Coronary artery (tissue), 2 donors: ENCODE results near the gene TMTC1.

ENCODE experiments used
- DNase-seq: peaks from one replicate; pipeline ENCODE4 v3.0.0-alpha.2; 2017; ENCODE audit warnings: low spot score
- H3K27ac ChIP-seq, 2 donors: fragments of 200-600 bp; sonication (generic); one replicate each; pipeline ENCODE4 v1.5.1; 2016 to 2019
- H3K4me3 ChIP-seq: fragments of 200-600 bp; sonication (generic); 2 replicates; pipeline ENCODE4 v1.5.1; 2016; ENCODE audit warnings: mild to moderate bottlenecking, moderate library complexity
- TF ChIP-seq, protein P1 (sequence below): fragments of 200-600 bp; sonication (generic); IDR thresholded peaks from one replicate; pipeline ENCODE4 v1.5.1; 2019; ENCODE audit warnings: antibody characterized with exemption

The TMTC1 gene

GRCh38 chr12:29665107-29665506 lies 118.6 kb downstream of the TMTC1 start:
- no peak overlapping the region for H3K4me3 ChIP-seq
- DNase-seq = no peak
- TF ChIP-seq, protein P1, sequence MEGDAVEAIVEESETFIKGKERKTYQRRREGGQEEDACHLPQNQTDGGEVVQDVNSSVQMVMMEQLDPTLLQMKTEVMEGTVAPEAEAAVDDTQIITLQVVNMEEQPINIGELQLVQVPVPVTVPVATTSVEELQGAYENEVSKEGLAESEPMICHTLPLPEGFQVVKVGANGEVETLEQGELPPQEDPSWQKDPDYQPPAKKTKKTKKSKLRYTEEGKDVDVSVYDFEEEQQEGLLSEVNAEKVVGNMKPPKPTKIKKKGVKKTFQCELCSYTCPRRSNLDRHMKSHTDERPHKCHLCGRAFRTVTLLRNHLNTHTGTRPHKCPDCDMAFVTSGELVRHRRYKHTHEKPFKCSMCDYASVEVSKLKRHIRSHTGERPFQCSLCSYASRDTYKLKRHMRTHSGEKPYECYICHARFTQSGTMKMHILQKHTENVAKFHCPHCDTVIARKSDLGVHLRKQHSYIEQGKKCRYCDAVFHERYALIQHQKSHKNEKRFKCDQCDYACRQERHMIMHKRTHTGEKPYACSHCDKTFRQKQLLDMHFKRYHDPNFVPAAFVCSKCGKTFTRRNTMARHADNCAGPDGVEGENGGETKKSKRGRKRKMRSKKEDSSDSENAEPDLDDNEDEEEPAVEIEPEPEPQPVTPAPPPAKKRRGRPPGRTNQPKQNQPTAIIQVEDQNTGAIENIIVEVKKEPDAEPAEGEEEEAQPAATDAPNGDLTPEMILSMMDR = no peak
- H3K27ac ChIP-seq = no peak overlapping the region

- no peak overlapping the region for H3K4me3 ChIP-seq
- no peak for DNase-seq
- H3K27ac ChIP-seq = no peak overlapping the region
- TF ChIP-seq, protein P1 = no peak
These were observed 120.9 kb downstream of the TMTC1 start for GRCh38 chr12:29662734-29663323.

DNA sequence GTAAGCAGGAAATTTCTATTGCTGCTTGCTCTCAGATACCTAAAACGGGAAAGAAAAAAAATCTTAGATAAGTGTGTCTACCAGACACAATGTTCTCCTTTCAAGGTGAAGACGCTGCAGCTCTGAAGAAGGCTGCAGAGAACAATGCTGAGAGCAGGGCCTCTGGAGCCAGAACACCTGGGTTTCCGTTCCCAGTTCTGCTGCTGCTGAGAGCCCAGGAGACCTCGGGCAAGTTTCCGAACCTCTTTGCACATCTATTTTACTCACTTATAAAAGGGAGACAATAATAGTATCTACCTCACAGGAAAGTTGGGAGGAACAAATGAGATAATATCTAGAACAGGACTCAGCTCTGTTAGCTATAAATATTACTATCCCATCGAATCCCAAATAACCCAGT lies 122.9 kb downstream of the TMTC1 start:
- TF ChIP-seq, protein P1 = no peak
- Histone ChIP-seq H3K4me3 (no peak overlapping the region), H3K27ac (no peak overlapping the region)
- DNase-seq = no peak

- DNase-seq = no peak
- TF ChIP-seq, protein P1 = no peak
- Histone ChIP-seq H3K4me3 (no peak overlapping the region), H3K27ac (no peak overlapping the region)
These were observed 126.8 kb downstream of the TMTC1 start for GRCh38 chr12:29656762-29657538.

DNA sequence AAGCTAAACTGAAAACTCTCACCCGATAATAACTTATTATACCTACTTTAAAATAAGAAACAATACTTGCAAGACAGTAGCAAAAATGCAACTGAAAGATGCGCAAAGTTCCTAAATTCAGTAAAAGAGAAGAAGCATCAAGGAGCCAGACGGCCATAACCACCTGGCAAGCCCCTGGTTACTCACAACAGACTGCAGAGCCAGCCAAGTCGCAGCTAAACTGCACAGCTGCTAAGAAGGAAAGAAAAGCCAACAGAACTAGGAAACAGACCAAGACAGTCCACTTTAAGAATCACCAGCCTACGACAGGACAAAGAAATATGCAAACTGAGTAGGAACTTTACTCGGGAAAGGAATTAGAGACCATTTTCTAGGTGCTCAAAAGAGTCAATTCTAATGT lies 127.9 kb downstream of the TMTC1 start:
- TF ChIP-seq, protein P1 = no peak
- no peak overlapping the region for H3K27ac ChIP-seq
- no peak overlapping the region for H3K4me3 ChIP-seq
- DNase-seq = no peak

DNA sequence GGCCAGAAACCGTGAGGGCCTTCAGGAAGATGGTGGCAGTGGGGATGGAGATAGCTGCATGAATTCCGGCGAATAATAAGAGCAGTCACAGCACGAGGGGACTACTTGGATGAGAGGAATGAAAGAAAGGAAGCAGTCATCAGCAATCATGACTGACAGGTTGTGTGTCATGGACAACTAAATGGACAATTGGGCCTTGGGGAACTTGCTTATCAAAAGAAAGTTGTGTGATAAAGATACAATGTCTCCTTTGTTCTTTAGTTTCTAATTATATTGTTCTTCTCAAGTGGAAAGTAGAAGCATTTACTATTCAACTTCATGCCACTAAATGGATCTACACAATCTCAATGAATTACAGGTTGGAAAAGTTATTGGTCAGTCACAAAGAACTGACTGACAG lies 130.5 kb downstream of the TMTC1 start:
- DNase-seq = no peak
- TF ChIP-seq, protein P1 = no peak

DNA sequence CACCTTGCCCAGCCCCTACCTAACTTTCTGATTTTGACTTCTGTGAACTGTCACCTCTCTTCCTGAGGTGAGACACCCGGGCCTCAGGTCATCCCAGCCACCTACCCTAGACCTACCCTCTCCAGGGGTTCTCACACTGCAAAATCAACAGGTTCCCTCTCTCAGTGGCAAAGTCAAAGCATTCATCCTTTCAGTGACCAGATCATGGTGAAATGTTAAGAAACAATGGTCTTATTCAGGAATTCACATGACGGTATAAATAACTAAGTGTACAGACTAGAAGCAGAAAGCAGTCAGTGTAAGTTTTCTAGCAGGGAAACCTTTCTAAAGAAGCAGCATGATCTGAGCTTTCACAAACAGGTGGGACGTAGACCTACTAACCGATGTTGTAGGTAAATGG lies 133.4 kb downstream of the TMTC1 start:
- TF ChIP-seq, protein P1 = no peak
- H3K27ac ChIP-seq = no peak overlapping the region

More for the DNA sequence above, 130.5 kb downstream of the TMTC1 start:
- Histone ChIP-seq H3K27ac (no peak overlapping the region), H3K4me3 (no peak overlapping the region)

More for the DNA sequence above, 133.4 kb downstream of the TMTC1 start:
- H3K4me3 ChIP-seq = no peak overlapping the region
- DNase-seq = no peak
